ENCODE results near the gene ZC3H10.

GRCh38 chr12:56086608-56087007 is 31.5 kb upstream of the ZC3H10 start:
- TF ChIP-seq POLR2A (IDR thresholded peaks at IDR 0.05; ENCODE audit: low read depth, low read length) (no peak), CTCF (conservative IDR thresholded peaks at IDR 0.05; ENCODE audit: low read depth, low read length) (no peak), RAD21 (IDR thresholded peaks at IDR 0.05; ENCODE audit: low read length) (no peak), BHLHE40 (IDR thresholded peaks at IDR 0.05; ENCODE audit: low read depth, low read length) (no peak), FOS (IDR thresholded peaks at IDR 0.05; ENCODE audit: low read depth, low read length) (no peak), MAZ (IDR thresholded peaks at IDR 0.05; ENCODE audit: borderline replicate concordance, low read depth, low read length) (no peak), CHD1 (IDR thresholded peaks at IDR 0.05; ENCODE audit: low read depth, low read length) (no peak)

Measured in IMR-90 (cell line).